Endodermal cell (in vitro differentiated cells): Measurements from ENCODE around the gene FRRS1L. TPM values are rescaled to one million over a fixed set of nuclear protein-coding genes. Genes with fewer than 3 reads are reported as not detected.

ENCODE experiments used
- DNase-seq: peaks from one replicate; pipeline ENCODE4 v3.0.0-alpha.2; 2017
- H3K27ac ChIP-seq: 2 replicates; pipeline ENCODE4 v1.5.1; 2013; ENCODE audit warnings: mild to moderate bottlenecking, low read depth, low read length, moderate library complexity
- H3K27me3 ChIP-seq: 2 replicates; pipeline ENCODE4 v1.6.1; 2013; ENCODE audit warnings: mild to moderate bottlenecking, low read length, moderate library complexity; ENCODE audit not compliant: insufficient read depth, control insufficient read depth, poor library complexity, severe bottlenecking
- H3K36me3 ChIP-seq: 2 replicates; pipeline ENCODE4 v1.7.0; 2013; ENCODE audit warnings: mild to moderate bottlenecking, low read length, moderate library complexity; ENCODE audit not compliant: control insufficient read depth, insufficient read depth
- H3K4me1 ChIP-seq: one replicate; pipeline ENCODE4 v1.7.0; 2013; ENCODE audit warnings: low read length; ENCODE audit not compliant: control insufficient read depth, insufficient read depth
- H3K4me3 ChIP-seq: 2 replicates; pipeline ENCODE4 v1.5.1; 2013; ENCODE audit warnings: mild to moderate bottlenecking, low read length, moderate library complexity
- H3K9ac ChIP-seq: 2 replicates; pipeline ENCODE4 v1.6.1; 2013; ENCODE audit warnings: mild to moderate bottlenecking, low read length, moderate library complexity; ENCODE audit not compliant: poor library complexity, severe bottlenecking; ENCODE audit errors: extremely low read depth
- H3K9me3 ChIP-seq: 2 replicates; pipeline ENCODE4 v1.6.1; 2013; ENCODE audit warnings: mild to moderate bottlenecking, low read length, moderate library complexity; ENCODE audit not compliant: control insufficient read depth
- H3K27ac Mint-ChIP-seq: 2 replicates; pipeline ENCODE4 v1.8.0; 2020; ENCODE audit warnings: mixed read lengths
- H3K27me3 Mint-ChIP-seq: 2 replicates; pipeline ENCODE4 v1.8.0; 2021; ENCODE audit warnings: mild to moderate bottlenecking, mixed read lengths; ENCODE audit not compliant: insufficient read depth
- H3K36me3 Mint-ChIP-seq: 2 replicates; pipeline ENCODE4 v1.8.0; 2020; ENCODE audit warnings: low read depth, mixed read lengths
- H3K4me1 Mint-ChIP-seq: 2 replicates; pipeline ENCODE4 v1.8.0; 2020; ENCODE audit warnings: mixed read lengths
- H3K4me3 Mint-ChIP-seq: 2 replicates; pipeline ENCODE4 v1.8.0; 2020; ENCODE audit warnings: mild to moderate bottlenecking, moderate library complexity, mixed read lengths
- H3K9me3 Mint-ChIP-seq: 2 replicates; pipeline ENCODE4 v1.8.0; 2020; ENCODE audit warnings: mild to moderate bottlenecking, mixed read lengths
- CTCF ChIP-seq: fragments of 200-600 bp; sonication (generic); conservative IDR thresholded peaks from 2 replicates; pipeline ENCODE4 v1.5.0; 2021; ENCODE audit warnings: antibody characterized with exemption, mild to moderate bottlenecking
- WGBS, 2 experiments: methylation state at CpG; one replicate each; pipeline versions ENCODE4 v1.1.5 to v1.1.7; 2013; ENCODE audit warnings: missing lambda C conversion rate in 2 of 2, mixed read lengths in 1 of 2; ENCODE audit not compliant: insufficient coverage in 1 of 2, insufficient read length in 1 of 2; 5-methylcytosine and 5-hydroxymethylcytosine counted together
- total RNA-seq, 2 donors: library from RNA; stranded (reverse); fragmentation: NEBNext Ultra II Directional in 1 of 2; extraction: Animal tissue kit (Norgen Biotek cat#: 25700) in 1 of 2; gene quantifications; 2 replicates in 1 of 2; 3 replicates in 1 of 2; pipeline ENCODE4 v1.2.1, GENCODE V29; 2021

Gene FRRS1L
- total RNA-seq, 2 donors from 2014 or later: 1.5 to 1.8 TPM

DNA sequence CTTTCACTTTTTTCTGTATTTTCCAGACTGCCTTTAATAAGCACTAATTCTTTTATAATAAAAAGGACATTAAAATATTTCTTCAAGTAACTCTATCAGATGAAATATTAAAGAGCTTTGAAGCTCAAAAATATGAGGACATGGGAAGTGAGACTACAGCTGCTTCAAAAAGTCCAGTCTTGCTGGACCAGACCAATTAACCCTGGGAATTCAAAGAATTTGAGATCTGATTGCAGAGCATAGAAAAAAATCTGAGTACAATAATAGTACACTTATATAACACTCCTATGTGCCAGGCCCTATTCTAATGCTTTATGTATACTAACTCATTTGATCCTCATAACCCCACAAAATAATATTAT lies 57.1 kb downstream of the FRRS1L start:
- Mint-ChIP-seq H3K4me1 (peaks cover 42% of the 10 kb centered on the region), H3K9me3 (no peaks in the 10 kb centered on the region), H3K27ac (no peak overlapping the region), H3K27me3 (no peaks in the 10 kb centered on the region), H3K4me3 (no peak overlapping the region), H3K36me3 (peaks cover 10% of the 10 kb centered on the region)
- Histone ChIP-seq H3K36me3 (peaks cover 8% of the 10 kb centered on the region), H3K4me1 (peaks cover 14% of the 10 kb centered on the region), H3K4me3 (no peak overlapping the region), H3K9ac (no peak overlapping the region), H3K9me3 (no peaks in the 10 kb centered on the region), H3K27me3 (no peaks in the 10 kb centered on the region), H3K27ac (no peak overlapping the region)
- no peak for DNase-seq
- no peak for TF ChIP-seq CTCF

GRCh38 chr9:109108318-109108717 lies 58.7 kb downstream of the FRRS1L start:
- WGBS, 2 experiments: 80 to 82% methylated on average over 2 to 4 of the region's 4 CpGs

GRCh38 chr9:109107402-109108240 lies 59.4 kb downstream of the FRRS1L start:
- WGBS, 2 experiments: 68% methylated on average over 3 of the region's 4 CpGs; no CpG with 5 or more reads in 1 of the 2 experiments
- Histone ChIP-seq H3K27ac (no peak overlapping the region), H3K36me3 (peaks cover 20% of the 10 kb centered on the region), H3K27me3 (no peaks in the 10 kb centered on the region), H3K4me3 (no peak overlapping the region), H3K9me3 (peaks cover 9% of the 10 kb centered on the region), H3K4me1 (peaks cover 14% of the 10 kb centered on the region), H3K9ac (no peak overlapping the region)
- TF ChIP-seq CTCF: no peak
- Mint-ChIP-seq H3K4me3 (no peak overlapping the region), H3K27ac (no peak overlapping the region), H3K36me3 (peaks cover 29% of the 10 kb centered on the region), H3K9me3 (no peaks in the 10 kb centered on the region), H3K4me1 (peaks cover 32% of the 10 kb centered on the region), H3K27me3 (no peaks in the 10 kb centered on the region)
- no peak for DNase-seq

More at GRCh38 chr9:109108318-109108717, 58.7 kb downstream of the FRRS1L start:
- Histone ChIP-seq H3K4me1 (peaks cover 14% of the 10 kb centered on the region), H3K9me3 (peaks cover 4% of the 10 kb centered on the region), H3K4me3 (no peak overlapping the region), H3K27ac (no peak overlapping the region), H3K36me3 (peaks cover 13% of the 10 kb centered on the region), H3K9ac (no peak overlapping the region), H3K27me3 (no peaks in the 10 kb centered on the region)
- no peak for TF ChIP-seq CTCF
- peaks cover 29% of the 10 kb centered on the region for H3K4me1 Mint-ChIP-seq
- peaks cover 22% of the 10 kb centered on the region for H3K36me3 Mint-ChIP-seq
- no peaks in the 10 kb centered on the region for H3K27me3 Mint-ChIP-seq
- H3K9me3 Mint-ChIP-seq: no peaks in the 10 kb centered on the region
- no peak overlapping the region for H3K4me3 Mint-ChIP-seq
- H3K27ac Mint-ChIP-seq: no peak overlapping the region
- no peak for DNase-seq
